Measurements from ENCODE around the gene IL1R1. TPM values are rescaled to one million over a fixed set of nuclear protein-coding genes. Genes with fewer than 3 reads are reported as not detected.

The IL1R1 gene
- total and polyA plus RNA-seq, 2 of the 4 experiments (the other 2 are of a cell fraction), result 6.5 to 13.8 TPM

DNA sequence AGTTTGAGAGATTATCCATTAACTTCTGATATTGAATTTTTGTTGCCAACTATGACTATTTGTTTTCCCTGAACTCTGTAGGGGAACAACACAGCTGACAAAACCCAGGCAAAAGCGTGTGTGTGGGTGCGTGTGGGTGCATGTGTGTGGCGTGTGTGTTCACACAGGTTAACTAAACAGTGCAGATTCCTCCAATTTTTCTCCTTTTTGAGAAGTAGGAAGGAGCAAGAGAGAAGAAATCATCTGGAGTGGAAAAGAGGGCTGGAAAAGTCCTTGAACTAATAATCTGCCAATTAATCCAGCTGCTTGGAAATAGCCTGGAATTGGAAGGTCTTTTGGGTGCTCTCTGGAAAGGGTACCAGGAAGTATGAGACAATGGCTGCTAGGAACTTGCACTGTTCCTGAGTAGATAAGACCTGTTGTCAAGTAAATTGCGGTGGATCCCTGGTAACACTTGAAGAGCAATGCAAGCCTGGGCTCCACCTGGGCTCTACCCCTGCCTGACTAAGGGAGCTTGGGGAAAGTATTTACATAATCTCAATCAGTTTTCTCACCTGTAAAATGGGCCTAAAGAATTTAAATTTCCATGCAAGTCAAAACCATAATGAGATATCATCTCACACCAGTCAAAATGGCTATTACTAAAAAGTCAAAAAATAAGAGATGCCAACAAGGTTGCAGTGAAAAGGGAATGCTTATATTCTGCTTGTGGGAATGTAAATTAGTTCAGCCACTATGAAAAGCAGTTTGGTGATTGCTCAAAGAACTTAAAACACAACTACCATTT is 40.5 kb upstream of the IL1R1 start:
- H4K5ac ChIP-seq (ENCODE audit: low read depth, low read length), result peak overlapping the region; percentile 56; the same call in 1 of the 2 replicates
- no peak overlapping the region; the same call in 1 of the 2 replicates for H4K91ac ChIP-seq (ENCODE audit: insufficient read depth, low read depth, low read length)
- no peak overlapping the region for H3K56ac ChIP-seq (ENCODE audit: extremely low read depth, insufficient read depth, low read length)
- BruUV-seq (replicated peaks), result no TSS peak
- intact Hi-C loops (cut with micrococcal nuclease), result loop anchor here (5.0 kb wide), 1 partner anchor 70 kb away; no protein-coding TSS in a partner anchor
- no peak overlapping the region for H3K14ac ChIP-seq (replicated peaks; ENCODE audit: low read depth, low read length)
- no peak overlapping the region for H2AK9ac ChIP-seq (replicated peaks; ENCODE audit: low read depth, low read length, poor library complexity)
- H2BK120ac ChIP-seq (ENCODE audit: low read depth, low read length), result no peak overlapping the region
- H3K27ac ChIP-seq (ENCODE audit: insufficient read depth, low read length), result peak overlapping the region; percentile 29; the same call in 1 of the 2 replicates
- no peak overlapping the region for H2AK5ac ChIP-seq (ENCODE audit: low read depth, low read length)
- no peaks in the 10 kb centered on the region for H3K36me3 ChIP-seq (ENCODE audit: control insufficient read depth, insufficient read depth, low read length)
- no peaks in the 10 kb centered on the region for H3K79me1 ChIP-seq (ENCODE audit: low read depth in 1 of 2, low read length in 2 of 2)
- no peak for TF ChIP-seq CEBPB (IDR thresholded peaks at IDR 0.05; ENCODE audit: low read depth, low read length)
- no peak for TF ChIP-seq BHLHE40 (IDR thresholded peaks at IDR 0.05; ENCODE audit: low read depth, low read length)
- TF ChIP-seq SMC3 (IDR thresholded peaks at IDR 0.05; ENCODE audit: low read depth, low read length), result no peak
- no peak for TF ChIP-seq CHD1 (IDR thresholded peaks at IDR 0.05; ENCODE audit: low read depth, low read length)
- no peak for TF ChIP-seq MAFK (IDR thresholded peaks at IDR 0.05; ENCODE audit: low read depth, low read length)
- no peak for TF ChIP-seq MXI1 (IDR thresholded peaks at IDR 0.05; ENCODE audit: borderline replicate concordance, low read depth, low read length)
- TF ChIP-seq NFE2L2 (IDR thresholded peaks at IDR 0.05; ENCODE audit: low read depth, low read length), result no peak
- no peak for TF ChIP-seq RCOR1 (IDR thresholded peaks at IDR 0.05; ENCODE audit: insufficient replicate concordance, low read length)
- TF ChIP-seq, protein P1, sequence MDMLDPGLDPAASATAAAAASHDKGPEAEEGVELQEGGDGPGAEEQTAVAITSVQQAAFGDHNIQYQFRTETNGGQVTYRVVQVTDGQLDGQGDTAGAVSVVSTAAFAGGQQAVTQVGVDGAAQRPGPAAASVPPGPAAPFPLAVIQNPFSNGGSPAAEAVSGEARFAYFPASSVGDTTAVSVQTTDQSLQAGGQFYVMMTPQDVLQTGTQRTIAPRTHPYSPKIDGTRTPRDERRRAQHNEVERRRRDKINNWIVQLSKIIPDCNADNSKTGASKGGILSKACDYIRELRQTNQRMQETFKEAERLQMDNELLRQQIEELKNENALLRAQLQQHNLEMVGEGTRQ (IDR thresholded peaks at IDR 0.05; ENCODE audit: low read depth, low read length), result no peak
- TF ChIP-seq POLR2A (IDR thresholded peaks at IDR 0.05; ENCODE audit: low read depth, low read length), result no peak
- TF ChIP-seq FOS (IDR thresholded peaks at IDR 0.05; ENCODE audit: low read depth, low read length), result no peak
- TF ChIP-seq, protein P2, sequence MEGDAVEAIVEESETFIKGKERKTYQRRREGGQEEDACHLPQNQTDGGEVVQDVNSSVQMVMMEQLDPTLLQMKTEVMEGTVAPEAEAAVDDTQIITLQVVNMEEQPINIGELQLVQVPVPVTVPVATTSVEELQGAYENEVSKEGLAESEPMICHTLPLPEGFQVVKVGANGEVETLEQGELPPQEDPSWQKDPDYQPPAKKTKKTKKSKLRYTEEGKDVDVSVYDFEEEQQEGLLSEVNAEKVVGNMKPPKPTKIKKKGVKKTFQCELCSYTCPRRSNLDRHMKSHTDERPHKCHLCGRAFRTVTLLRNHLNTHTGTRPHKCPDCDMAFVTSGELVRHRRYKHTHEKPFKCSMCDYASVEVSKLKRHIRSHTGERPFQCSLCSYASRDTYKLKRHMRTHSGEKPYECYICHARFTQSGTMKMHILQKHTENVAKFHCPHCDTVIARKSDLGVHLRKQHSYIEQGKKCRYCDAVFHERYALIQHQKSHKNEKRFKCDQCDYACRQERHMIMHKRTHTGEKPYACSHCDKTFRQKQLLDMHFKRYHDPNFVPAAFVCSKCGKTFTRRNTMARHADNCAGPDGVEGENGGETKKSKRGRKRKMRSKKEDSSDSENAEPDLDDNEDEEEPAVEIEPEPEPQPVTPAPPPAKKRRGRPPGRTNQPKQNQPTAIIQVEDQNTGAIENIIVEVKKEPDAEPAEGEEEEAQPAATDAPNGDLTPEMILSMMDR (conservative IDR thresholded peaks at IDR 0.05; ENCODE audit: low read depth, low read length), result no peak
- no peak overlapping the region for H3K9ac ChIP-seq (ENCODE audit: low read depth, low read length)
- no peaks in the 10 kb centered on the region for H4K20me1 ChIP-seq (ENCODE audit: insufficient read depth, low read length)
- H3K18ac ChIP-seq (ENCODE audit: low read depth, low read length), result peak overlapping the region; percentile 66; the same call in 1 of the 2 replicates
- H3K4me1 ChIP-seq (ENCODE audit: control insufficient read depth, insufficient read depth, low read length), result peaks cover 18% of the 10 kb centered on the region
- no peak overlapping the region for H2BK5ac ChIP-seq (ENCODE audit: low read depth, low read length, poor library complexity, severe bottlenecking)
- dilution Hi-C loops (cut with HindIII; ENCODE audit: low sequenced_read_pairs, unreplicated experiment), result no loop called here
- H2BK15ac ChIP-seq (ENCODE audit: low read depth, low read length), result peak overlapping the region; percentile 75; the same call in 1 of the 3 replicates
- no peaks in the 10 kb centered on the region for H3K9me3 ChIP-seq (ENCODE audit: control insufficient read depth, insufficient read depth, low read length)
- no peak overlapping the region for H3K4me3 ChIP-seq (ENCODE audit: insufficient read depth, low read depth, low read length)
- peak overlapping the region in 1 of 2 experiments; percentile 10; a peak in 1 of 4 replicates for H4K8ac ChIP-seq (ENCODE audit: low read depth in 2 of 2, low read length in 2 of 2)
- ATAC-seq (ENCODE audit: low read depth), result no peak
- no peaks in the 10 kb centered on the region for H3K27me3 ChIP-seq (ENCODE audit: control insufficient read depth, insufficient read depth, low read length)
- no CpG with 5 or more reads among the region's 4 CpGs for WGBS, 2 experiments (ENCODE audit: extremely low coverage in 2 of 2, insufficient read length in 1 of 2)
- no peak overlapping the region for H3K23ac ChIP-seq (ENCODE audit: low read depth, low read length)
- H3K4ac ChIP-seq (ENCODE audit: low read depth, low read length), result 0 out of 2 replicates have a peak overlapping the region, but pooled peaks have one; percentile 0
- peaks cover 7% of the 10 kb centered on the region for H3K9me1 ChIP-seq (ENCODE audit: insufficient read depth, low read length)
- no peak for DNase-seq
- in situ Hi-C loops (cut with MboI; ENCODE audit: low sequenced_read_pairs), result no loop called here
- H3K4me2 ChIP-seq (ENCODE audit: low read depth, low read length), result no peak overlapping the region
- ChIA-PET CTCF (no interaction called here), POLR2A (ENCODE audit: unreplicated experiment) (no interaction called here)
- no peak overlapping the region for H2AFZ ChIP-seq (replicated peaks; ENCODE audit: low read length, poor library complexity)
- H2BK20ac ChIP-seq (ENCODE audit: low read depth, low read length), result peak overlapping the region; percentile 3; the same call in 1 of the 2 replicates

Data from IMR-90 (cell line).